ENCODE results near the gene OPA3. TPM values are rescaled to one million over a fixed set of nuclear protein-coding genes. Genes with fewer than 3 reads are reported as not detected.
A peak's percentile ranks its signal among the peaks of the same experiment; 100 is the strongest.
"Not testable (repeated sequence)": the region's sequence is repeated elsewhere in the genome, so short reads cannot be mapped to it uniquely, and the experiment has no call there.

OPA3 gene
- 6.4 TPM for total RNA-seq

DNA sequence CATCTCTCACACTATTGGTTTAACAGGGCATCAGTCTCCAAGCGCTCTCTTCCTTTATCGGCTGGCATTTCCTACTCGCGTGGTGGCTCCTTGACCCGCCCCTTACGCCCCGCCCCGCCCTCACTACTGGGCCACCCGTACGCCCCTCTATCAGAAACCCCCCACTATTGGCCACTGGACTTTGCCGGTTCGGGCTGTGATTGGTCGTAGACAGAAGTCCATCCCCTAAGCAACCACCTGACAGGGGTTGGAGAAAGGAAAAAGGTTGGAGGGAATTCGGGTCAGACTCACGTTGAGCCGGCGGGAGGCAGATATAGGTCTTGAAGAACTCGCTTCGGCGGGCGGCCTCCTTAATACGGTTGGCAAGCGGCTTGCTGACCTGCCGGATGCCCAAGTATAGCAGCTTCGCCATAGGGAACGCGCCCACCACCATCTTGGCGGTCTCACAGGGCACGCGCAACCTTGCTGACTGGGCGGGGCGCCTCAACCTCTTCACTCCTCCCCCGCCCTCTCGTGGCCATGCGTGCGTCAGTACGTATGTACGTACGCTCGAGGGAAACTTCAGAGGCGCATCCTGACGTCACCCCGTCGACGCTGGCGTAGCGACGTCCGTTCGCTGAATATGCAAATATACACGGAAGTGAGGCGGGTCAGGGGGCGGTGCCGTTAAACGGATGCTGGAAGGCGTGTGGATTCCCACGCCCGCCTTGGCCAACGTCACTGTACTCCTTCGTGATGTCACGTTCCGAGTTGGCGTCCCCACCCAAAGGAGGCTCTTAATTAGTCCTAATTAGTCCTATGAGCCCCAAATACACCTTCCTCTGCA is at the start of gene OPA3:
TSS of gene OPA3 (minus strand) at position 471 of the 826 bp plus-strand sequence. CDS start at position 433, 38 bp downstream.
- DNase-seq: peak; percentile 100

DNA sequence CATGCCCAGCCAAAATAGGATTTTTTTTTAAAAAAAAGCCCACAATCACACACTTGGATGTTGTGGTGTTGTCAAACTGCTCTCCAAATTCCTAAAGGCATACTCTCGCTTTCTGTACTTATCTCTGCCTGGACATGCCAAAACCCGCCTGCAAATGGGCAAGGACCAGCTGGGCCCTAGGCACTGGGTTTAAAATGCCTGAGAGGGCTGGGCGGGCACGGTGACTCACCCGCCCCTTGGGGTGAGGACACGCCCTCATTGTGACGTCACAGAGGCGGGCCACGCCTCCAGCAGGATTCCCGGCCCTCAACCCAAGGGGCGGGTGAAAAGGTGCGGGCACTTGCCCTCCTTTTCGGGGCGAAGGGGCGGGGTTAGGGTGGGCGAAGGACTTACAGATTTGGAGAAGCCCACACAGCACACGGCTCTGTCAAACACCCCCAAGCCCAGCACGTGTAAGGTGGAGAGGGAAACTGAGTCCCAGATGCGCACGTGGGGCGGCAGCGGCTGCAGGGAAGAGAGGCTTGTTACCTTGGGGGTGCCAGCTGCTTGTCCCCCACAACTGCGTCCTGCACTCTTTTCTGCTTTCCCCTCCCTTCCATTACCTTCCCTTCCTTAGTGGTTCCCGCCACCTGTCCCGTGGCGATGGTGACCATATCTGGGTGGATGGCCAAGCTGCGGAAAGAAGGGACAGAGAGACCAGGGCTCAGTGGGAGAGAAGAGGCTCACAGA is 48.0 kb upstream of the OPA3 start:
- DNase-seq: peak; percentile 93

DNA sequence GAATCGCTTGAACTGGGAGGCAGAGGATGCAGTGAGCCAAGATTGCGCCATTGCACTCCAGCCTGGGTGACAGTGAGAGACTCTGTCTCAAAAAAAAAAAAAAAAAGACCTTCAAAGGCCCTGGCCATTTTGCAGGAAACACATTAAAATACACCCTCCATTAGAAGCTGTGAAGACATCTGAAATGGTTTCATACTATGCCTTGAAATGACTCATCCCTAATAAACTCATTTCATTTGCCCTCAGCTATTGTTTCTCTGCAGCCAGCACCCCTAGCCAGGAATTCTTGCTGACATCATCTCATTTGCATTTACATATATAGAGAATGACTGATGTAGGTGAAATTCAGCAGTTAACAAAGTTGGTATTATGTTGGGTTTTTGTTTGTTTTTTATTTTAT is 45.9 kb upstream of the OPA3 start:
- DNase-seq: no peak

DNA sequence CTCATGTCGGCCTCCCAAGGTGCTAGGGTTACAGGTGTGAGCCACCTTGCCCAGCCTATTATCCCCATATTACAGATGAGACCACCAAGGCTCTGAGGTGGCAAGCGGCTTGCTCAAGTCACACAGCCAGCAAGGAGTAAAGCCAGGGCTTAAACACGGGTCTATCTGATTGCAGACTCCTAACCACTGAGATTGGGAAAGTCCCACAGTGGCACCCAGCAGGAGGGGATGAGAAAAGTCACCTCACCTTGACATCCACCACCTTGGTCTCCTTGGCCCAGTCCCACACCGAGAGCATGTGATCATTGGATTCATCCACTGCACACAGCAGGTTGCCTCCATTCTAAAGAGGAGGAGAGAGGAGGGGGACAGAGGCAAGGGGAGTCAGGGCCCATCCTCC is 45.1 kb upstream of the OPA3 start:
- DNase-seq: no peak

DNA sequence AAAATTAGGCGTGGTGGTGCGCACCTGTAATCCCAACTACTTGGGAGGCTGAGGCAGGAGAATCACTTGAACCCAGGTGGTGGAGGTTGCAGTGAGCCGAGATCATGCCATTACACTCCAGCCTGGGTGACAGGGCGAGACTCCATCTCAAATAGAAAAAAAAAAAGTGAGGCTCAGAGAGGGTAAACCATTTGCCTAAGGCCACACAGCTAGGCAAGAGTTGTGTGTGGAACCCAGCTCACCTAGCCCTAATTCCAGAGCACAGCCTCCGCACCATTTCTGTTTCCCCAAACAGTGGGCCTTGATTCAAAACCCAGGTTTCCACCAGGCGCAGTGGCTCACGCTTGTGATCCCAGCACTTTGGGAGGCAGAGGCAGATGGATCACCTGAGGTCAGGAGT is 43.6 kb upstream of the OPA3 start:
- DNase-seq: not testable (repeated sequence)

DNA sequence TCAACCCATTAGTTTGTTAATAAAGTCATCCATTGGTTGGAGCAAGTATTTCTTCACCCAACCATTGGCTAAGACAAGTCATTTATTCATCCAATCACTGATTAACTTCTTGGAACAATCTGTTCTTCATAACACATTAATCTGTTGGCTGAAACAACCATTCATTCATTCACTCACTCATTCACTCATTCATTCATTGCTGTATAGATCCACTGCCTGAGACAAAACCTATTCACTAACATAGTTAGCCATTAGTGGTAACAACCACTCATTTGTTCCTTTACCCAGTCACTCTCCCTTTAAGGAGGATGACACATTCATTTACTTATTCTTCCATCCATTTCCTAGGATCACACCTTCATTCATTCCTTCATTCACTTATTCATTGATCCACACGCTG is 39.4 kb upstream of the OPA3 start:
- DNase-seq: no peak

DNA sequence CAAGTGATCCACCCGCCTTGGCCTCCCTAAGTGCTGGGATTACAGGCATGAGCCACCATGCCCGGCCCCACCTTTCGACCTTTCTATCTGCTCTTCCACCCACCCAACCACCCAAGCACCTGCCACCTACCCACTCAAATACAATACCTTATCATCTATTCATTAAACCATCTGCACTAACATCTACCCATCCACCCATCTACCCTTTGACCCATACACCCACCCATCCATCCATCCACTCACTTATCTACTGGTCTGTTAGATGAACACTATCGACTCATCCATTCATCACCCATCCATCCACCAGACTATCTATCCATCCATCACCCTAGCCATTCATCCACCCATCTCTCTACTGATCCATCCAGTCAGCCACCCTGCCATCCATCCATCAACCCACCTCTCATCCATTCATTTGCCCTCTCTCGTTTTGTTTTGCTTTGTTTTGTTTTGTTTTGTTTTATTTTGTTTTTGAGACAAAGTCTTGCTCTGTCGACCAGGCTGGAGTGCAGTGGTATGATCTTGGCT is 37.4 kb upstream of the OPA3 start:
- DNase-seq: no peak

DNA sequence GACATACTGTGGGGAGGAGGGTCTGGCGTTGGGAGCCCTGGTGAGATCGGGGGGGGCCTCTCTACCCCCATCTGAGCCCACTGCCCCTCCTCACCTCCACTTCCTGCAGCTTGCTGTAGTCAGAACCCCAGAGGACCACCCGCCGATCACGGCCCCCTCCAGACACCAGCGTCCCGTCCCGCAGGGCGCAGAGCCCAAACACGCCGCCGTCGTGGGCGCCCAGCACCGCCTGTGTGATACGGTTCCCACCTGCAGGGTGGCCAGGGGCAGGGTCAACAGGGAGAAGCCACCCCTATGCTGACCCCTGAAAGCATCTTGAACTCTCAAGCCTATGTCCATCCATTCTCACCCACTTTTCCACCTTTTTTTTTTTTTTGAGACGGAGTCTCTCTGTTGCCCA is 36.8 kb upstream of the OPA3 start:
- DNase-seq: no peak

DNA sequence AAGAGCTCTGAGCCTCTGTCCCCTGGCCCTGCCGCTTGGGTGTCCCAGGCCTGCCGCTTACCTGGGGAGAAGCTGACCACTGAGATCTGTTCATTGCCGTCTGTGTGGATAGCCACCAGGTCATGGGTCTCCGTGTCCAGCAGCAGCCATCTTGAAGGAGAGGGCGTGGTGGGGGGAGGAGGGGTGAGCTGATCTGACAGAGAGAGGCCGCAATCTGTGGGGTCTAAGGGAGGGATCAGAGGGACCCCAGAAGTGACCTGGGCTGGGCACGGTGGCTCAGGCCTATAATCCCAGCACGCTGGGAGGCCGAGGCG is 32.1 kb upstream of the OPA3 start:
- DNase-seq: no peak

DNA sequence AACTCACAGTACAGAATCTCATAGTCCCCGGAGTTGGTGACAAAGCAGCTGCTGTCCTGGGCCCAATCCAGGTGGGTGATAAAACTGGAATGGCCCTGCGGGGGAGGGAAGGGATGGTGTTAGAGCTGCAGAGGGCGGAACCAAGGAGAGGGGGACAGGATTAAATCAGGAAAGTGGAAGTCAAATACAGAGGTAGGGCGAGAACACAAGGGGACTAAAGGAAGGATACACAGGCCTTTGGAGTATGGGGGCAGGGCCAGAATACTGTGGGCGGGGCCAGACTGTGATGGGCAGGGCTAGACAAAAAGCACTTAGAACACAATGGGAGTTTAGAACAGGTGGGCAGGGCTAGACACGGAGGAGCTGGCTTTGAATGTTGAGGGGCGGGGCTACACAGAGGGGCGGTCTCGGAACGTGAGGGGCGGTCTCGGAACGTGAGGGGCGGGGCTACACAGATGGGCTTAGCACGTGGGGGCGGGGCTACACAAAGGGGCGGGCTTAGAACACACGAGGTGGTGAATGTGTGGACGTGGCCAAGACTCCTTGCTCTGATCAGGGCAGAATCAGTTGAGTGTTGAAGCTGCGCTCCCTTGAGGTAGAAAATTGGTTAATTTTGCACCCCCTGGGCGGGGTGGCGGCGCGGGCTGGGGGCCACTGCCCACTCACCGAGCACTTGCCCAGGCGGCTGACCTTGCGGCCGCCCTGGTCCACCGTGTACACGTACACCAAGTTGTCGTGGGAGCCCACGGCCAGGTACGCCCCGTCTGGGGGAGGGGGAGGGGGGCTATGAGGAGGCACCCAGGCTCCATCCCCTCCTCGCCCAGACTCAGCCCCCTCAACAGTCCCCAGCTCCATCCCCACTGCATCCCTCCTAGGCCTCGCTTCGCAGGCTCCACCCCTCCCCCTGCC is 31.4 kb upstream of the OPA3 start:
- DNase-seq: peak; percentile 93

DNA sequence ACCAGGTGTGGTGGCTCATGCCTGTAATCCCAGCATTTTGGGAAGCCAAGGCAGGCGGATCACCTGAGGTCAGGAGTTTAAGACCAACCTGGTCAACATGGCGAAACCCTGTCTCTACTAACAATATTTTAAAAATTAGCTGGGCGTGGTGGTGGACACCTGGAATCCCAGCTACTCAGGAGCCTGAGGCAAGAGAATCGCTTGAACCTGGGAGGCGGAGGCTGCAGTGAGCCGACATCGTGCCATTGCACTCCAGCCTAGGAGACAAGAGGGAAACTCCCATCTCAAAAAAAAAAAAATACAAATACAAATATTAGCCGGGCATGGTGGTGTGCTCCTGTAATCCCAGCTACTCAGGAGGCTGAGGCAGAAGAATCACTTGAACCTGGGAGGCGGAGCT is 30.5 kb upstream of the OPA3 start:
- DNase-seq: not testable (repeated sequence)

DNA sequence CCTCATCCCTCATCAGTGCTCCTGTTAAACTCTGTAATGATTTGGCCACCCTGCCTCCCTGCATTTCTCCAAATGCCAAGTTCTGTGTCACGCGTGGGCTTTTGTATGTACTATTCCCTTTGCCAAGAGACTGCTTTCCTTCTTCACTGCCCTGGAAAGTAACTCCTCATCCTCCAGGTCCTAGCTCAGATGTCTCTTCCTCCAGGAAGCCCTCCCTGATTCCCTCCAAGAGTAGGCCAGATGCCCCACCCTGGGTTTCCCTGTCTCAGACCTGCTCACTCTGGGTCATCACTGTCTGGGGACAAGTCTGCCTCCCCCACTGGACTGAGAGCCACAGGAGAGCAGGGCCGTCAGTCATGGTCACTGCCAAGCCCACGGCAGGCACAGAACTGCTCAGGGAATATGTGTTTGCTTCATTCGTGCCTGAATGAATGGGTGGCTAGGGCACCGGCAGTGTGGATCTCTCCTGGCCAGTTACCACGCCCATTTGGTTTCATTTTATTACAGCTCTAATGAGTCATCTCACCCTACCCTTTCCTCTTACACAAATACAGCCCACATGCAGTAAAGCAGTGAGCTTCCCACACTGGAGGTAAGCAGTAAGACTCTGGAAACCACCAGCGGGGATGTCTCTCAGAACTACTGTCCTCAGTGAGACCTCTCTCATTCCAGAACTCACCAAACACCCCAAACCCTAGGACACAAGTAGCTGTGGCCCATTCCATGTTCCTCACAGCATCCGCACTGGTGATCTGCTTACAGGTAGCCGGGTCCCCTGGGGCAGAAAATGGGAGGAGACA is 29.5 kb upstream of the OPA3 start:
- no peak for DNase-seq

DNA sequence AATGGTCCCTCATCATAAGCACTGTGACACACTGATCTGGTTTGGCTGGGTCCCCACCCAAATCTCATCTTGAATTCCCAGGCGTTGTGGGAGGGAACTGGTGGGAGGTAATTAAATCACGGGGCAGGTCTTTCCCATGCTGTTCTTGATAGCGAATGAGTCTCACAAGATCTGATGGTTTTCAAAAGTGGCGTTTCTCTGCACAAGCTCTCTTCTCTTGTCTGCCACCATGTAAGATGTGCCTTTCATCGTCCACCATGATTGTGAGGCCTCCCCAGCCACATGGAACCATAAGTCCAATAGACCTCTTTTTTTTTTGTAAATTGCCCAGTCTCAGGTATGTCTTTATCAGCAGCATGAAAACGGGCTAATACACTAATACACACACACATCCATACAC is 24.3 kb upstream of the OPA3 start:
- no peak for DNase-seq

DNA sequence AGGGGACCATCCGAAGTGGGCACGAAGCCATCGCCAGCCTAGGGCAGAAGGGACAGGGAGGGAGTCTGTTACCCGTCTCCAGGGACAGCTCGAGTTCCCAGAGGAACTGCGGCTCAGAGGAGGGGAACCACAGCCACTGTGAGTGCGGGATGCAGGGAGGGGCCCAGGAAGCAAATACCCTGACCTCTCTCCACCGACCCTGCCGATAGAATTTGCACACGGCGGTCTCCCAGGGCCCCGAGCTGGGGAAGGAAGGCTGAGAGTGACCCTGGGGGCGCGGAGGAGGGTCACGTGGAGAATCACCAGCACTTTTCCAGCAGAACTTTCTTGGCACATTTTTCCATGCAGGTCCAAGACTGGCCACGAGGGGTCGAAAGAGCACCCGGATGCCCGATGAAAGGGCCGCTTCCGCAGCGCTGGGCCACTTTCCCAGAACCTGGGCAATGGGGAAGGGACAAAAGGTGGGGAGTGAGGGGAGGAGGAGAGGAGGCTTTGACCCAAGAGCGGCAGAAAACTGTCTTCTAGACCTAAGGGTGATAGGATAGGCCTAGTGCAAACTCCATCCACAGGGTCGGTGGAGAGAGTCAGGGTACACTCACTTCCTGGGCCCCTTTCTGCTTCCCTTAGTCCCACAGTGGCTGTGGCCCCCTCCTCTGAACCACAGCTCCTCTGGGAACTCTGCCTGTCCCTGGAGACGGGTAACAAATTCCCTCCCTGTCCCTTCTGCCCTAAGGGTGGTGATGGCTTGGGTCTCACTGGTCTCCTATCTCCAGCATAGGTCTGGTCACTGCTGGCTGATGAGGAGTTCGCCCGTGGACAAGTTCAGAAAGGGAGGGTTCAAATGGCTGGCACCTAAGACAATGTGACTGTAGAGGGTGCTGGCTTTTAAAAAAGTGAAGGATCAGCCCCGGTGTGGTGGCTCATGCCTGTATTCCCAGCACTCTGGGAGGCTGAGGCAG is 22.7 kb upstream of the OPA3 start:
- peak; percentile 81 for DNase-seq

DNA sequence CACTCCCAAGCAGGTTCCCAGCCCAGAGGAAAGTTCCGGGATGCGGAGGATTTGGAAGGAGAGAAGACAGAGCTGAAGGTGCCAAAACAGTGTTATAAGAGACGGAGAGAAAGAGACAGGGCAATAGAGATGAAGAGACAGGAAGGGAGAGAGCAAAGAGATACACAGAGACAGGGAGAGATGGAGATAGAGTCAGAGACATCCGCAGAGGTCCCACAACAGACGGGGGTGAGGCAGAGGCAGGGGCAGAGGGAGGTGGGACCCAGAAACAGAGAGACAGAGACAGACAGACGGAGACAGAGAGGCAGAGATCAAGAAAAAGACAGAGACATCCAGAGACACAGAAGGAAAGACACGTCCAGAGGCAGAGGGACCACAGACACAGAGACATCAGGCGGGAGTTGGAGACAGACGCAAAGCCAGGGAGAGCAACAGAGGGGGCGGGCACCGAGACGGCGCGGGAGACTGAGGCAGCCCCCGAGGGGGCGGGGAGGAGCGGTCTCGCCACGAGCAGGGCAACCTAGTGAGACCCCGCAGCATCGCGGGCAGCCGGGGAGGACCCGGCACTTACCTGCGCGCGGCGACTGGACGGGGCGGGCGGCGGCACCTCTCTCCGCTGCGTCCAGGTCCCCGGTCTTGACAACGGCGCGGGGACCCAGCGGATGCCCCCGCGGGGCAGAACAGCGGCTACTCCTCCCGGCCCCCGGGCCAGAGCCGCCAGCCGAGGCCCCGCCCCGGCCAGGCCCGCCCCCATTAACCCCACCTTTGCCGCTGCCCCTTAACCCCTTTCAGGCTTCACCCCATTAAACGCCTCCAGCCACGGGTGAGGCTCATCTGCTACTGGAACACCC is 17.1 kb upstream of the OPA3 start, which contains the start of gene GPR4:
TSS of gene GPR4 (minus strand) at position 689 of the 851 bp plus-strand sequence. CDS start 10,346 bp downstream, outside the sequence.
- no peak for DNase-seq

DNA sequence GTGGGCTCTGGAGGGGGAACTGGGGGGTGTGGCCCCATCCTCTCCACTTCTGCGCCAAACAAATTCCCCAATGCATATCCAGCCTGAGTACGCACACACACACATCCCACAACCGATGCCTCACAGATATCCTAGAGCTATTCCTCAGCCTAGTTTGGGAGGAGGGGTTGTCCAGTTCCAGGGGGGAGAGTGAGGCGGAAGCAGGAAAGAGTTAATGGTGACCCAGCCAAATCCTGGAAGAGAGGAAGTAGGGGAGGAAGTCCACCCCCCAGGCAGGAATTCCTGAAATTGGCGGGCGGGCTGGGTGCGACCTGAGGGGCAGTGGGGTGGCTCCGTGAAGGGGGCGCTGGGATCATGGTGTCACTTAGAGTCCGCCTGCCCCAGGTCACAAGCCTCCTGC is 16.5 kb upstream of the OPA3 start:
- no peak for DNase-seq

DNA sequence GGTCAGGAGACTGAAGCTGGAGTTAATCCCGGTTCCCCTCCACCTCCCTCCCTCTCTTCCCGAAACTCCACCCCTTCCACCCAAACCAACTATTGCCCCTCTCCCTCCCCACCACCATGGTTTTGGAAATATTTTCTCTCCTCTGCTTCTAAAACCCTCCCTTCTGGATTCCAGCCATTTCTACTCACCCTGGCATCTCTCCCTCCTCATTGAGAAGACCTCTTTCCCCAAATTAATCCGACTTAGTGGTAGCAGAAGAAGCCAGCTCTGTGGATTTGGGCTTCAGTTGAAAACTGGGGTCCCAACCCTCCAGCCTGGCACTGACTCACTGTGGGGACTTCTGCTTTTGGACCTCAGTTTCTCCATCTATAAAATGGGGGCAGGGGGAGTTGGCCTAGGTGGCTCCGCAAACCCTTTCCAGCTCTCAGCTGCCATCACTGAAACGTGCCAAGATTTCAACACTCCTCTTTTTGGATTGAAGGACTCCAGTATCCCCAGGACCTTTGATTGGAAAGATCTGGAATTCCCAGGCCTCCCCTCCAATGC is 15.8 kb upstream of the OPA3 start:
- no peak for DNase-seq

DNA sequence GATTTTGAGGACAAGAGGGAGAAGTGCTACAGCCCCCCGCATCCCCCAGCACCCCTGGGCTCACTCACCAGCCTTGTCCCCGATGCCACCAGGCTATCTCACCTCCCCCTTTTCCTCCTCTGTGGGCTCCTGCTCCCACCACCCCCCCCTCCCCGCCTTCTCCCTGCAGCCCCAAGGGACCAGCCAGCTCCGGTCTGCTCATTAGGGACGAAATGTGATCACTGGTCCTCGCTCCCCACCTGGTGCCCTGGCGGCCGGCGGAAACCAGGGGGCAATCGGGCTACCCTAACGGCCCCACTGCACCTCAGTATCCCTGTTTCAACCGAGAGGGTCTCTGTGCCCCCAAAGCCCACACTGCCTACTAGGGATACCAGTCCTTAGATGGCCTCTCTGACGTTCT is 14.7 kb upstream of the OPA3 start:
- DNase-seq: no peak
